Measurements from ENCODE around the gene MLN.
A peak's percentile ranks its signal among the peaks of the same experiment; 100 is the strongest.

MLN gene

GRCh38 chr6:33841868-33842267, 38.1 kb upstream of the MLN start:
- no peak overlapping the region for H3K4me3 ChIP-seq (ENCODE audit: low read length)
- TF ChIP-seq CTCF (IDR thresholded peaks at IDR 0.05; ENCODE audit: insufficient read depth, low read depth, low read length, missing control alignments): no peak
- no peak for DNase-seq (ENCODE audit: low read depth)

- no peak overlapping the region for H3K4me3 ChIP-seq (ENCODE audit: low read length)
- no peak for DNase-seq (ENCODE audit: low read depth)
- no peak for TF ChIP-seq CTCF (IDR thresholded peaks at IDR 0.05; ENCODE audit: insufficient read depth, low read depth, low read length, missing control alignments)
Observed at GRCh38 chr6:33841070-33841469, 37.3 kb upstream of the MLN start.

- TF ChIP-seq CTCF (IDR thresholded peaks at IDR 0.05; ENCODE audit: insufficient read depth, low read depth, low read length, missing control alignments): no peak
- H3K4me3 ChIP-seq (ENCODE audit: low read length): no peak overlapping the region
- peak; percentile 98 for DNase-seq (ENCODE audit: low read depth)
Observed at GRCh38 chr6:33840048-33840926, 36.5 kb upstream of the MLN start.

GRCh38 chr6:33839399-33840047, 35.7 kb upstream of the MLN start:
- no peak overlapping the region for H3K4me3 ChIP-seq (ENCODE audit: low read length)
- DNase-seq (ENCODE audit: low read depth): peak; percentile 74
- TF ChIP-seq CTCF (IDR thresholded peaks at IDR 0.05; ENCODE audit: insufficient read depth, low read depth, low read length, missing control alignments): no peak

- TF ChIP-seq CTCF (IDR thresholded peaks at IDR 0.05; ENCODE audit: insufficient read depth, low read depth, low read length, missing control alignments): no peak
- peak; percentile 72 for DNase-seq (ENCODE audit: low read depth)
Observed at GRCh38 chr6:33838983-33839382, 35.2 kb upstream of the MLN start.

GRCh38 chr6:33837971-33838665, 34.3 kb upstream of the MLN start:
- TF ChIP-seq CTCF (IDR thresholded peaks at IDR 0.05; ENCODE audit: insufficient read depth, low read depth, low read length, missing control alignments): no peak

More at GRCh38 chr6:33838983-33839382, 35.2 kb upstream of the MLN start:
- no peak overlapping the region for H3K4me3 ChIP-seq (ENCODE audit: low read length)

More at GRCh38 chr6:33837971-33838665, 34.3 kb upstream of the MLN start:
- peak; percentile 75 for DNase-seq (ENCODE audit: low read depth)
- no peak overlapping the region for H3K4me3 ChIP-seq (ENCODE audit: low read length)
